Measurements from ENCODE around the gene SOX10.

The SOX10 gene

GRCh38 chr22:37925330-37925729, 59.0 kb downstream of the SOX10 start:
- ChIA-PET POLR2A (no interaction called here), CTCF (no interaction called here)
- no peak for DNase-seq (ENCODE audit: extremely low spot score)
- no peak for TF ChIP-seq LEF1 (IDR thresholded peaks at IDR 0.05; ENCODE audit: borderline replicate concordance)
- no peak for TF ChIP-seq L3MBTL2 (conservative IDR thresholded peaks at IDR 0.05)
- TF ChIP-seq SUZ12 (IDR thresholded peaks at IDR 0.05): no peak

- POLR2A ChIA-PET: interaction anchor here (1.0 kb wide), 1 partner anchor 19 kb away, joined by 4 read pairs; no protein-coding TSS in a partner anchor
- no peak for DNase-seq (ENCODE audit: extremely low spot score)
- TF ChIP-seq PKNOX1 (IDR thresholded peaks at IDR 0.05) (no peak), HDGF (IDR thresholded peaks at IDR 0.05; ENCODE audit: borderline replicate concordance) (no peak), ZNF384 (IDR thresholded peaks at IDR 0.05) (no peak), BHLHE40 (IDR thresholded peaks at IDR 0.05; ENCODE audit: borderline replicate concordance) (no peak)
- CTCF ChIA-PET: no interaction called here
Measured at GRCh38 chr22:37924386-37925065, 59.8 kb downstream of the SOX10 start.

- CTCF ChIA-PET: no interaction called here
- TF ChIP-seq CTBP1 (IDR thresholded peaks at IDR 0.05; ENCODE audit: borderline replicate concordance) (no peak), BHLHE40 (IDR thresholded peaks at IDR 0.05; ENCODE audit: borderline replicate concordance) (no peak), FOXM1 (IDR thresholded peaks at IDR 0.05; ENCODE audit: borderline replicate concordance) (no peak), ARNT (IDR thresholded peaks at IDR 0.05) (no peak), HDGF (IDR thresholded peaks at IDR 0.05; ENCODE audit: borderline replicate concordance) (no peak), PKNOX1 (IDR thresholded peaks at IDR 0.05) (no peak), TARDBP (IDR thresholded peaks at IDR 0.05) (no peak)
- POLR2A ChIA-PET: no interaction called here
- DNase-seq (ENCODE audit: extremely low spot score): no peak
Measured at GRCh38 chr22:37923927-37924326, 60.4 kb downstream of the SOX10 start.

Measured in HEK293T (cell line).